ENCODE results near the gene RNF17. TPM values are rescaled to one million over a fixed set of nuclear protein-coding genes. Genes with fewer than 3 reads are reported as not detected.

The RNF17 gene
- total RNA-seq, 1 donor from 2014 or later: 0.52 TPM

GRCh38 chr13:24866488-24866887 is 102.5 kb downstream of the RNF17 start:
- no peaks in the 10 kb centered on the region for H3K36me3 ChIP-seq (ENCODE audit: control insufficient read depth in 3 of 3, insufficient read depth in 3 of 3, low read length in 3 of 3)
- H3K4me3 ChIP-seq (ENCODE audit: low read length in 3 of 3): no peak overlapping the region
- H3K4me1 ChIP-seq (ENCODE audit: control insufficient read depth in 3 of 3, insufficient read depth in 3 of 3, low read length in 3 of 3): no peaks in the 10 kb centered on the region
- no peak overlapping the region for H3K27ac ChIP-seq (ENCODE audit: low read depth, low read length)
- H3K27me3 ChIP-seq (ENCODE audit: control insufficient read depth in 3 of 3, insufficient read depth in 3 of 3, low read length in 3 of 3): peaks cover 0 to 3% (median 0%) of the 10 kb centered on the region in 3 donors
- H3K9me3 ChIP-seq (ENCODE audit: control insufficient read depth in 3 of 3, low read length in 3 of 3): no peaks in the 10 kb centered on the region
- H3K9ac ChIP-seq (ENCODE audit: low read depth in 1 of 3, low read length in 3 of 3): no peak overlapping the region

- Histone ChIP-seq H3K4me1 (ENCODE audit: control insufficient read depth in 3 of 3, insufficient read depth in 3 of 3, low read length in 3 of 3) (no peaks in the 10 kb centered on the region), H3K9ac (ENCODE audit: low read depth in 1 of 3, low read length in 3 of 3) (no peak overlapping the region), H3K27me3 (ENCODE audit: control insufficient read depth in 3 of 3, insufficient read depth in 3 of 3, low read length in 3 of 3) (no peaks in the 10 kb centered on the region), H3K27ac (ENCODE audit: low read depth, low read length) (no peak overlapping the region), H3K4me3 (ENCODE audit: low read length in 3 of 3) (no peak overlapping the region), H3K9me3 (ENCODE audit: control insufficient read depth in 3 of 3, low read length in 3 of 3) (no peaks in the 10 kb centered on the region), H3K36me3 (ENCODE audit: control insufficient read depth in 3 of 3, insufficient read depth in 3 of 3, low read length in 3 of 3) (no peaks in the 10 kb centered on the region)
Measured at GRCh38 chr13:24868874-24869273, 104.9 kb downstream of the RNF17 start.

- Histone ChIP-seq H3K4me1 (ENCODE audit: control insufficient read depth in 3 of 3, insufficient read depth in 3 of 3, low read length in 3 of 3) (no peaks in the 10 kb centered on the region), H3K27ac (ENCODE audit: low read depth, low read length) (no peak overlapping the region), H3K4me3 (ENCODE audit: low read length in 3 of 3) (no peak overlapping the region), H3K27me3 (ENCODE audit: control insufficient read depth in 3 of 3, insufficient read depth in 3 of 3, low read length in 3 of 3) (peaks cover 0 to 2% (median 0%) of the 10 kb centered on the region in 3 donors), H3K9ac (ENCODE audit: low read depth in 1 of 3, low read length in 3 of 3) (no peak overlapping the region), H3K36me3 (ENCODE audit: control insufficient read depth in 3 of 3, insufficient read depth in 3 of 3, low read length in 3 of 3) (no peaks in the 10 kb centered on the region), H3K9me3 (ENCODE audit: control insufficient read depth in 3 of 3, low read length in 3 of 3) (no peaks in the 10 kb centered on the region)
Measured at GRCh38 chr13:24870380-24870760, 106.4 kb downstream of the RNF17 start.

GRCh38 chr13:24875566-24875965 is 111.6 kb downstream of the RNF17 start:
- Histone ChIP-seq H3K4me3 (ENCODE audit: low read length in 3 of 3) (no peak overlapping the region), H3K4me1 (ENCODE audit: control insufficient read depth in 3 of 3, insufficient read depth in 3 of 3, low read length in 3 of 3) (no peaks in the 10 kb centered on the region), H3K9ac (ENCODE audit: low read depth in 1 of 3, low read length in 3 of 3) (no peak overlapping the region), H3K36me3 (ENCODE audit: control insufficient read depth in 3 of 3, insufficient read depth in 3 of 3, low read length in 3 of 3) (no peaks in the 10 kb centered on the region), H3K9me3 (ENCODE audit: control insufficient read depth in 3 of 3, low read length in 3 of 3) (no peaks in the 10 kb centered on the region), H3K27ac (ENCODE audit: low read depth, low read length) (no peak overlapping the region), H3K27me3 (ENCODE audit: control insufficient read depth in 3 of 3, insufficient read depth in 3 of 3, low read length in 3 of 3) (peaks cover 0 to 2% (median 0%) of the 10 kb centered on the region in 3 donors)

GRCh38 chr13:24877531-24877930 is 113.6 kb downstream of the RNF17 start:
- Histone ChIP-seq H3K27me3 (ENCODE audit: control insufficient read depth in 3 of 3, insufficient read depth in 3 of 3, low read length in 3 of 3) (peaks cover 0 to 2% (median 0%) of the 10 kb centered on the region in 3 donors), H3K4me1 (ENCODE audit: control insufficient read depth in 3 of 3, insufficient read depth in 3 of 3, low read length in 3 of 3) (no peaks in the 10 kb centered on the region), H3K9ac (ENCODE audit: low read depth in 1 of 3, low read length in 3 of 3) (no peak overlapping the region), H3K4me3 (ENCODE audit: low read length in 3 of 3) (no peak overlapping the region), H3K9me3 (ENCODE audit: control insufficient read depth in 3 of 3, low read length in 3 of 3) (no peaks in the 10 kb centered on the region), H3K27ac (ENCODE audit: low read depth, low read length) (no peak overlapping the region), H3K36me3 (ENCODE audit: control insufficient read depth in 3 of 3, insufficient read depth in 3 of 3, low read length in 3 of 3) (no peaks in the 10 kb centered on the region)

GRCh38 chr13:24878340-24878739 is 114.4 kb downstream of the RNF17 start:
- Histone ChIP-seq H3K4me3 (ENCODE audit: low read length in 3 of 3) (no peak overlapping the region), H3K9ac (ENCODE audit: low read depth in 1 of 3, low read length in 3 of 3) (no peak overlapping the region), H3K27me3 (ENCODE audit: control insufficient read depth in 3 of 3, insufficient read depth in 3 of 3, low read length in 3 of 3) (peaks cover 0 to 2% (median 0%) of the 10 kb centered on the region in 3 donors), H3K4me1 (ENCODE audit: control insufficient read depth in 3 of 3, insufficient read depth in 3 of 3, low read length in 3 of 3) (no peaks in the 10 kb centered on the region), H3K36me3 (ENCODE audit: control insufficient read depth in 3 of 3, insufficient read depth in 3 of 3, low read length in 3 of 3) (no peaks in the 10 kb centered on the region), H3K27ac (ENCODE audit: low read depth, low read length) (no peak overlapping the region), H3K9me3 (ENCODE audit: control insufficient read depth in 3 of 3, low read length in 3 of 3) (no peaks in the 10 kb centered on the region)

GRCh38 chr13:24882665-24883064 is 118.7 kb downstream of the RNF17 start:
- no peak overlapping the region for H3K9ac ChIP-seq (ENCODE audit: low read depth in 1 of 3, low read length in 3 of 3)
- H3K4me3 ChIP-seq (ENCODE audit: low read length in 3 of 3): no peak overlapping the region
- H3K27ac ChIP-seq (ENCODE audit: low read depth, low read length): no peak overlapping the region
- peaks cover 0 to 4% (median 4%) of the 10 kb centered on the region in 3 donors for H3K36me3 ChIP-seq (ENCODE audit: control insufficient read depth in 3 of 3, insufficient read depth in 3 of 3, low read length in 3 of 3)
- H3K9me3 ChIP-seq (ENCODE audit: control insufficient read depth in 3 of 3, low read length in 3 of 3): no peaks in the 10 kb centered on the region
- H3K4me1 ChIP-seq (ENCODE audit: control insufficient read depth in 3 of 3, insufficient read depth in 3 of 3, low read length in 3 of 3): no peaks in the 10 kb centered on the region
- H3K27me3 ChIP-seq (ENCODE audit: control insufficient read depth in 3 of 3, insufficient read depth in 3 of 3, low read length in 3 of 3): no peaks in the 10 kb centered on the region

- Histone ChIP-seq H3K27ac (ENCODE audit: low read depth, low read length) (no peak overlapping the region), H3K4me3 (ENCODE audit: low read length in 3 of 3) (no peak overlapping the region), H3K9ac (ENCODE audit: low read depth in 1 of 3, low read length in 3 of 3) (no peak overlapping the region), H3K9me3 (ENCODE audit: control insufficient read depth in 3 of 3, low read length in 3 of 3) (no peaks in the 10 kb centered on the region), H3K4me1 (ENCODE audit: control insufficient read depth in 3 of 3, insufficient read depth in 3 of 3, low read length in 3 of 3) (no peaks in the 10 kb centered on the region), H3K36me3 (ENCODE audit: control insufficient read depth in 3 of 3, insufficient read depth in 3 of 3, low read length in 3 of 3) (peaks cover 0 to 27% (median 6%) of the 10 kb centered on the region in 3 donors), H3K27me3 (ENCODE audit: control insufficient read depth in 3 of 3, insufficient read depth in 3 of 3, low read length in 3 of 3) (no peaks in the 10 kb centered on the region)
Measured at GRCh38 chr13:24887759-24888158, 123.8 kb downstream of the RNF17 start.

- no peaks in the 10 kb centered on the region for H3K4me1 ChIP-seq (ENCODE audit: control insufficient read depth in 3 of 3, insufficient read depth in 3 of 3, low read length in 3 of 3)
- peaks cover 0 to 27% (median 6%) of the 10 kb centered on the region in 3 donors for H3K36me3 ChIP-seq (ENCODE audit: control insufficient read depth in 3 of 3, insufficient read depth in 3 of 3, low read length in 3 of 3)
- H3K27ac ChIP-seq (ENCODE audit: low read depth, low read length): no peak overlapping the region
- no peaks in the 10 kb centered on the region for H3K9me3 ChIP-seq (ENCODE audit: control insufficient read depth in 3 of 3, low read length in 3 of 3)
- no peaks in the 10 kb centered on the region for H3K27me3 ChIP-seq (ENCODE audit: control insufficient read depth in 3 of 3, insufficient read depth in 3 of 3, low read length in 3 of 3)
- H3K4me3 ChIP-seq (ENCODE audit: low read length in 3 of 3): no peak overlapping the region
- no peak overlapping the region for H3K9ac ChIP-seq (ENCODE audit: low read depth in 1 of 3, low read length in 3 of 3)
Measured at GRCh38 chr13:24888291-24888931, 124.4 kb downstream of the RNF17 start.

GRCh38 chr13:24890256-24890655 is 126.3 kb downstream of the RNF17 start:
- Histone ChIP-seq H3K4me3 (ENCODE audit: low read length in 3 of 3) (no peak overlapping the region), H3K27ac (ENCODE audit: low read depth, low read length) (no peak overlapping the region), H3K9me3 (ENCODE audit: control insufficient read depth in 3 of 3, low read length in 3 of 3) (no peaks in the 10 kb centered on the region), H3K9ac (ENCODE audit: low read depth in 1 of 3, low read length in 3 of 3) (no peak overlapping the region), H3K27me3 (ENCODE audit: control insufficient read depth in 3 of 3, insufficient read depth in 3 of 3, low read length in 3 of 3) (no peaks in the 10 kb centered on the region), H3K36me3 (ENCODE audit: control insufficient read depth in 3 of 3, insufficient read depth in 3 of 3, low read length in 3 of 3) (peaks cover 0 to 24% (median 2%) of the 10 kb centered on the region in 3 donors), H3K4me1 (ENCODE audit: control insufficient read depth in 3 of 3, insufficient read depth in 3 of 3, low read length in 3 of 3) (no peaks in the 10 kb centered on the region)

Measured in skeletal muscle tissue (tissue), 4 donors.